ENCODE data around the gene AQP2.

Gene AQP2, protein sequence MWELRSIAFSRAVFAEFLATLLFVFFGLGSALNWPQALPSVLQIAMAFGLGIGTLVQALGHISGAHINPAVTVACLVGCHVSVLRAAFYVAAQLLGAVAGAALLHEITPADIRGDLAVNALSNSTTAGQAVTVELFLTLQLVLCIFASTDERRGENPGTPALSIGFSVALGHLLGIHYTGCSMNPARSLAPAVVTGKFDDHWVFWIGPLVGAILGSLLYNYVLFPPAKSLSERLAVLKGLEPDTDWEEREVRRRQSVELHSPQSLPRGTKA

DNA sequence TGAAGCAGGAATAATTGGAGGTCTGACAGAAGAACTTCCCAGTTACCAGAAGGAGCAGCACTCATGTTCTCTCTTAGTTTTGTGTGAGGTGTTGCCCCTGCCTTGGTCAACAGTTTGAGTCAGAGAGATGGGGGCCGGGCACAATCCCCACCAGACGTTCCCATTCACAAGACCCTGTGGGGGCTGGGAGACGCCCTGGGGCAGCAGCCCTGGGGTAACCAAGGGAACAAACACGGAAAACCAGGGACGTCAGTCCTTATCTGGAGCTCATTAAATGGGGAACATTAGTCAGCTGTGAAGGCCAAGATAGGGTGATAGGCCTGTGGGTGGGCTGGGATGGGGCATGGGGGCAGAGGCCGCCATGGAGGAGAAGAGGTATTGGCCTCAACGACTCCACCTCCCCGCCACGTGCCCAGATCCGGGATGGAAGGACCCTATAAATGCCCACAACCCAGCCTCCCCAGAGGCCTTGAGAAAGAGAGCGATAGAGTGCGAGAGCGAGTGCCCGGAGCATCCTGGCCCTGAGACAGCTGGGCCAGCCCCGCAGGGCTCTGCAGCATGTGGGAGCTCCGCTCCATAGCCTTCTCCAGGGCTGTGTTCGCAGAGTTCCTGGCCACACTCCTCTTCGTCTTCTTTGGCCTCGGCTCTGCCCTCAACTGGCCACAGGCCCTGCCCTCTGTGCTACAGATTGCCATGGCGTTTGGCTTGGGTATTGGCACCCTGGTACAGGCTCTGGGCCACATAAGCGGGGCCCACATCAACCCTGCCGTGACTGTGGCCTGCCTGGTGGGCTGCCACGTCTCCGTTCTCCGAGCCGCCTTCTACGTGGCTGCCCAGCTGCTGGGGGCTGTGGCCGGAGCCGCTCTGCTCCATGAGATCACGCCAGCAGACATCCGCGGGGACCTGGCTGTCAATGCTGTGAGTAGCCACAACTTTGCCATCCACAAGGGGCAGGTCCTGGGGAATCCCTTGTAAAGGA lies at the start of gene AQP2:
TSS of gene AQP2 (plus strand) at position 465 of the 979 bp plus-strand sequence. CDS start at position 559, 94 bp downstream.
- no peak for DNase-seq

DNA sequence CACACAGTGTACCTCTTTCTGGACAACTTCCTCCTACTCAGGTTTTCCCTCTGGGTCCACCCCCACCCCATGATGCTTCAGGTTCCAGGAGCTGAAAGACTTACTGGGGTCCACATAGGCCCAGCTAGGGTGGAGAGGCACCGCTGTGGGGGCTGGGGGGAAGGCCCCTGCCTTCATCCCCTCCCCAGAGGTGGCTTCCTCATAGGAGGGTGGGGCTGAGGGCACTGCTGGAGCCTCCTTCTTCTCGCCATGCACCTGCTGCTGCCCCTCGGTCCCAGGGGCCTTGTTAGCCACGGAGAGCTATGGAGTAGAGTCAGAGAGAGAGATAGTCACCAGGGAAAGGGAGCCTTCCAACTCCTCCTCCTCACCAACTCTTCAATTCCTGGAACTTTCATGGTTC lies 49.5 kb upstream of the AQP2 start:
- no peak for DNase-seq

DNA sequence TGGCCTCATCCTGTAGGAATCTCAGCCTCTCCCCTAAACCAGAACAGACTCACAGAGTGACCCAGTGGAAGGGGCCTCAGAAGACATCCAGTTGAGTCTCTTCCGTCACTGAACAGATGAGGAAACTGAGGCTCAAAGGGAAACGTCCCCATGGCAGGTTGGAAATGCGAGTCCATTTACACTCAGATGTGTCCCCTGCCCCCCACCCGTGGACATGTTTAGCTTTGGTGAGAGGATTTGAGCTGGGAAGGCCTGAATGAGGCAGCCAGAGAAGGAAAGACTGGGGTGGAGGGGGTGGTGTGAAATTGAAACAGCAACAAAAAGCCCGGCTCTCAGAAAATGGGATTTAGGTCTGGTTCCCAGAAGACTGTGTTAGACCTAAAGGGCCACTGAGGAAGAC lies 48.6 kb upstream of the AQP2 start:
- no peak for DNase-seq

DNA sequence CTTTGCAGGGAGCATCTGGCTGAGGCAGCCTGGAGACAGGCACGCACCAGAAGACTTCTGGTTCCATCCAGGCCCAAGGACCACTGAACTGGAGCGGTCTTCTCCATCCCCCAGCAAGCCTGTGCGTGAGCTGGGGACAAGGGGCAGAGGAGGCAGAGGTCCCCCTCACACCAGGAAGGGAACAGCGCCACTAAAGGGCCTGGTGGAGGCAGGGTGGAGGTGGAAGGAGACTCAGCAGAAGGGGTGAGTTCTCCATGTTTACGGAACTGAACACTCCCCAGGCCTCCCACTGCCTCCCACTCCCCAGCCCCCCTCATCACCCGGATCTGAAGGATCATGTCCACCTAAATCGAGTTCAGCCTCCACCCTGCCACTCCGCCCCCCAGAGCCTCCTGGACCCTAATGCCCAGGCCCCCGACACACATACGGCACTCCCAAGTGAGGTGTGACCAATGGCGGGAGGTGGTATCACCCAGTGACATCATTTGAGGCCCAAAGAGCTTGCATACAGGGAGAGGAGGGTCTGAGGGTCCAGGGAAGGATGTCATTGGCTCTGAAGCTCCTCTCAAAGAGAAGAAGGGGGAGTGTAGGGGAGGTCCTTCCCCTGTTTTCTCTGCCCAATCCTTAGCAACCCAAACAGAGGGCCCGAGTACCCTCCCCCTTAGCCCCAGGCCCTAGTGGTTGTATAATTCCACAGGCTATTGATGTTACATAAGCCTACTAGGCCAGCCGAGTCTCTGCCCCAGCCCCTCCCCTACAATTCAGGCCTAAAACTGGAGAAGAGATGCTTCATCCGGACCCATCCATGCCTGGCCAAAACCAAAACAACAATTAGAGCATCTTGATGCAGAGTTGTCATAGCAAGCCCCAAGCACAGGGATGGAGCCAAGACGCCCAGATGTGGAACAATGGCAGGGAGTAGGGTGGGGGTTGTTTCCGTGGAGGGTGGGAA lies 47.9 kb upstream of the AQP2 start:
- DNase-seq: no peak

DNA sequence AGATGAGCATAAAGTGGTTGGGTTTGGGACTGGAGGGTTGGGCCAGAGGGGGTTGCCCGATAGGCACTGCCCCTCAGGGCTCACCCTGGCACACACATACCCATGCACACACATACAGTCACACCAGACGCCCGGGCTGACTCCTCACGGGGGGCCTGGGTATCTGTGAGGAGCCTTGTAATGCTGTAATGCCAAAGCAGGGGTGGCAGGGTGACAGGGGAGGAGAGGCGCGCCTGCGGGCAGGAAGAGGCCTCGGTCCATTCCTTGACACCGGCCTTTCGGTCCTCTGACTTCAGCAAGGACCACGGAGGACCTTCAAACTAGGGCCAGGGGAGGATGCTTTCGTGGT lies 47.2 kb upstream of the AQP2 start:
- DNase-seq: no peak

DNA sequence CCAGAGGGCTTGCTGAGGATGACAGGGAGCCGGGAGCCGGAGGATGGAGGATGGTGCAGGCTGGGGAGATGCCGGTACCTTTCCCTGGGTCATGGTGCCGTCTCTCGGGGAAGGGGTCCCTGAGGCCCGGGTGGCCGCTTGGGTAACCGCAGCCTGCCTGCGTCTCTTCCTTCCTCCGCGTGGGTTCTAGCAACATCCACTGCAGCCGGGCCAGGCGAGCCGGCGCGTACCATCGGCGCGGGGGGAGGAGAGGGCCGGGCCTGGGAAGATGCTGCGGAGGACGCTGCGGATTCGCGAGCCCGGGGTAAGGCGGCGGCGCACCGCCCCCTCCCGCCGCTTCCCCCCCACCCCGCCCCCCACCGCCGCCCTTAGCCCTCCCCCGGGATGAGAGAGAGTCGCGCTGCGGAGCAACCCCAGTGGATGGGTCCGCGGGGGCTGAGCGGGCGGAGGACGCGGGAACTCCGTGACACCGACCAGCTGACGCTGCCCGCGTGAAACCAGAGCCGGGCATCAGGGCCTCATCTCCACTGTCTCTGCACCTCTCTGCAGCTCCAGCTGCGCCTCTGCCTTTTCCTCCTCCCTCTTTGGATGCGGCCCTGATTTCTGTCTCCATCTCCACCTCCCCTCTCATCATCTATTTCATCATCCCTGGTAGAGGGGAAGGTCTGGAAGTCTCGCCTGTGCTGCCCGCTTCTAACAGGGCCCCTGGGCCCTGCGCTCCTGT lies 46.7 kb upstream of the AQP2 start, which contains the start of gene FAIM2:
TSS of gene FAIM2 (minus strand) at position 201 of the 724 bp plus-strand sequence. CDS start at position 93, 108 bp downstream.
- DNase-seq: peak; percentile 46

DNA sequence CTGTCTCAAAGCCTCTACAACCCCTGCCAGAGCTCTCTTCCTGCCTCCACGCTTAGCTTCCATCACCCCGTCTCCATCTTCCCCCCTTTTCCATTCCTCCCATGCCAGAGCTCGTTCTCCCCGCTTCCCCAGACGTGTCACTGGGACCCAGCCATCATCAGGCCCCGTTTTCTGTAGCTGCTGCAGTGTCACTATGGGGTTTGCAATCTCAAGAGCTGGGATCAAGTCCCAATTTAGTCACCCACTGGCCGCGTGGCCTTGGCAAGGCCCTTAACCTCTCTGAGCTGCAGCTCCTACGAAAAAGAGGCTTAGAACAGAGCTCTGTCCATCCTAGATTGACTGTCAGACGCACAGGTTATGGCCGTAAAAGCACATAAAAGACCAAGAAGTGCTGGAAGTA lies 45.9 kb upstream of the AQP2 start:
- no peak for DNase-seq

DNA sequence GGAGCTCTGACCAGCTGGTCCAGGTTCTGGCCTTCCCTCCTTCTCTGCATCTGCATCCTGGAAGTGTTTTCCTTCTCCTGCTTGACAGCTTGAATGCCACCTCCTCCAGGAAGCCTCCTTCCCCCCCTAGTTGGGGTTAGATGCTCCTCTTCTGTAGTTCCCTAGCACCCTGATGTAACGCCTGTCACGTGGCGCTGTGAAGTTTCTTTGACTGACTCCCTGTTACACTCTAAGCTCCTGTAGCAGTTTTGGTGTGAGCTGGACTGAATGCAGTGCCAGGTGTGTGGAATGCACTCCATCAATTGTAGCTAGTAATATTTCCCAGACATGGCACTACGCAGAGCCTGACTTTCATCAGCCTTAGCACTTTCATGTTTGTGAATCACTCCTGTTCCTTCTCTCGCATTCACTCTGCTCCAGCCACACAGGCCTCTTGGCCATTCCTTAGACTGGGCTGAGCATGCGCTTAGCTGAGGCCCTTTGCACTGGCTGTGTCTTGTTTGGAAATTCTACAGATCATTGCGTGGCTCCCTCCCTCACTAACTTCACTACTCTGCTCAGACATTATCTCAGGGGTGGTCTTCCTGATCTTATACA lies 44.7 kb upstream of the AQP2 start:
- no peak for DNase-seq

DNA sequence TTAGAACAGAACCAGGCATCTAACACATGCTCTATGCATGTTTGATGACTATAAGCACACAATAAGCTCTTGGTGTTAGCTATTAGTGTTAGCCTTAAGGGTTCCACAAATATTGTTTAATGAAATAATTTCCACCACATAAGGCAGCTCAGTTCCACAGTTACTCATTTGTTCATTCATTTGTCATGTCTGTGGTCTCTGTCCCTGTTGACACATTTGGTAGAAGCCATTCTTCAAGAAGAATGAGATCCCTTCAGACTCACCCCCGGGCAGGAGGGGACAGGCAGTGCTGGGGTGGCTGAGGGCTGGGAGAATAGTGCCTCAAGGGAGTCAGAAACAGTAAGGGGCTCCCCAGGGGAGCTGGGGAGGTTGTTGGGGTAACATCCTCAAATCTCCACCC lies 43.2 kb upstream of the AQP2 start:
- no peak for DNase-seq

DNA sequence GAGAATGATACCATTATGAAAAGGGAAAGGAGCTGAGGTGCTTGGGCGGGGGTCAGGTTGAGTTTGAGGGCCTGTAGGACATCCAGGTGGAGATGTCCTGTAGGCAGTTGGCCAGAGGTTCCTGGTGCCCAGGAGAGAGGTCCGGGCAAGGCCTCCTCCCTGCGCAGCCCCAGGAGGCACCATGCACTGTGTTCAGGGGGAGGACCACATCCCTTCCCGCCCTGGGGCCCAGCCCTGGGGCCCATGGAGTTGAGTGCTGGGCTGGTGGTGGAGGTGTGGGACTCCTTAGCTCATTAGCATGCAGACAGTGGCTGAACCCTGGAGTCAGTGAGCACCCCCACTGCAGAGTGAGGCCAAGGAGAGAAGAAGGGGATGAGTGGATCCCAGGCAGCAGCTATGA lies 41.2 kb upstream of the AQP2 start:
- DNase-seq: no peak

DNA sequence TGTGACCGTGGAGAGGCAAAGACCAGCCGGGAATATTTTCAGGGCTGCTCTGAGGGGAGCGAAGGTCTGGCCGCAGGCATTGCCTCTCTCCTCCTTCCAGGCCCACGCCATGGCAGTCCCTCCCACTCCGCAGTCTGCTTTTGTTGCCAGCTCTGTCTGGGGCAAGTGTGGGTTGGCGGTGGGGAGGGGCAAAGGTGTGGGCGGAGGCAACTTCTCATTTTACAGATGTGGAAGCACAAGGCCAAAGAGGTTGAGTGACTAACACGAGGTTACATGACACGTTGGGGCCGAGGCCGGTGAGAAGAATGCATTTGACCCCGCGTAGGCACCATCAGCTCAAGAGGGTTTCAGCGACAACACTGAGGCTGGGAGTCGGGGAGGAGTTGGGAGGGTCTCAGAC lies 40.7 kb upstream of the AQP2 start:
- no peak for DNase-seq

DNA sequence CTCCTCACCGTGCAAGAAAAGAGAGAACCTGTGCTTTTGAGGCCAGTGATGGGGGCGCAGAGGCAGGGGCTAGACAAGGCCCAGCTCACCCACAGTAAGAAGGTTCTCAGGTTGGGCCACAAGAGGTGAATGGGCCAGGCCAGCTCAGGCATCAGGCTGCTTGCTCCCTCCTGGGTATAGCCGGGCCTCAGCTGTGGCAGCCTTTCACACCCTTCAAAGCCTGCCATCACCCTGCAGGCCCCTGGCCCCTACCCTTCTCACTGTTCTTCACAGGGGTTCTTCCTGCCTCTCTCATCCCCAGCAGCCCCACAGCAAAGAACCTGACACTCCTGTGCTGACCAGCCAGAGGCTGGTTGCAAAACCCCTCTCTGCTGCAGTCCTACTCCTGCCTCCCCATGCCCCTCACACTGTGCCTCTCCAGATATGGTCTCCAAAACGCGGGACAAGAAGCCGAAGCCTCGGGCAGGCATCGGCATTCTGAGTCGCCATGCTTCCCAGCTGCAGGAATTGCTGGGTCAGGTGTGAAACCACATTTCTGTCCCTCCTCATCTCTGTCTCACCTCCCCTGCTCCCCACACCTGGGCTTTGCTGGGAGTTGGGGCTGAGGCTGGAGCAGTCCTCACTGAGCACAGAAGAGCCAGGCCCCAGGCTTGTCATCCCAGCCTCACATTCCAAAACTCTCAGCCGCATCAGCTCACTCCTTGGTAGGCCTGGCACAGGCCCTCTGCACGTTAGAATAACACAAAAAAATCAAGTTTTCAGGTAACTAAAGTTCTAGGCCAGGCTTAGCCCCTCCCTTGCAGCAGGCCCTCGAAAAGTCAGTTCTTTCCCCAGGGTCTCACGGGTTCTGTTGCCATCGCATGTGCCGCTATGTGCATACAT lies 40.0 kb upstream of the AQP2 start:
- DNase-seq: no peak

DNA sequence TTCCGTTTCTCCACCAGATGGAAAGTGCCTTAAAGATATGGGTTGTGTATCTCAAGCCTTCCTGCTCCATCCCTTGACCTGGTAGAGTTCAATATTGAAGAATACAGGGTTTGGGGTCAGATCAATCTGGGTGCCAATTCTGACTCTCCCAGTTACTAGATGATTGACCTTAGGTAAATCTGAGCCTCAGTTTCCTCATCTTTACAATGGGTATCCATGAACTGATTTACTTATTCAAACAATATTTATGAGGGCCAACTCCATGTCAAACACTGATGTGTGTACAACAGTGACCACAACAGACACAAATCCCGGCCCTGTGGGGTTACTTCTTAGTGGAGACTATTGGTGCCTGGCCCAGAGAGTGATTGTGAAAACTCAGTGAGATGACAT lies 39.3 kb upstream of the AQP2 start:
- DNase-seq: no peak

DNA sequence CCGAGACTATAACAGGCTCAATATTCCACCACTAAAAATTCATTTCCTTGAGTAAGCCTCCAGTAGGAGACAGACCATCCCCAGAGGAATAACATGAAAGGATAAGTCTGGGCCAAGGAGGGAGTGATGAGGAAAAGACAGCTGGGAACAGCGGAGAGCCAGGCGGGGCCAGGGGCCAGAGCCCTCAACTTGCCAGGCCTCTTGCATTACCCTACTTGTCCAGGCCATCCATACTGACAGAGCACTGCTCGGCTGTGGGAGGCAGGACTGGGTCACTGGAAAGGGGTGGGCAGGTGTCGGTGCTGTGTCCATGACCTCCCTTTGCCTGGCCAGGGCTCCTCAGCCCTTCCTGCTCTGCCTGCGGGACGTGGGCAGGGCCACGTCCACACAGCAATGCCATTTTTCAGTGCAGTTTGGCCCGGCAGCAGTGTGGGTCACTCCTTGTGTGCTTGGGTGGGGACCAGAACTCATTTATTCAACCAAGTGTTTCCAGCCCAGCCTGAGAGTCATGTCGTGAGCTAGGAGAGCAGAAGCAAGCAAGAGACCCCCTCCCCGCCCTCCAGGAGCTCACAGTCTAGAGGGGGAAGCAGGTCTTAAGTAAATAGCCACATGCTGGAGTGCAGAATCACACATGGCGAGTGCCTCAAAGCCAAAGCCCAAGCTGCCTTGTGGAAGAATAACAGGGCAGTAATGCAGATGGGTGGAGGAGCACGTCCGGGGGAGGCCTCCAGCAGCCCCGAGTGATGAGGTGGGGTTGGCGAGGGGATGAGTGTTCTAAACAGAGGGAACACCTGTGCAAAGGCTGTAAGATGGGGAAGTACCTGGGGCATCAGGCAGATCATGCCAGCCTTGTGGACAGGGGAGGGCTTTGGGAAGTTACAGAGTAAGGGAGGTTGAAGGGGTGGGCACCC lies 37.9 kb upstream of the AQP2 start:
- no peak for DNase-seq

DNA sequence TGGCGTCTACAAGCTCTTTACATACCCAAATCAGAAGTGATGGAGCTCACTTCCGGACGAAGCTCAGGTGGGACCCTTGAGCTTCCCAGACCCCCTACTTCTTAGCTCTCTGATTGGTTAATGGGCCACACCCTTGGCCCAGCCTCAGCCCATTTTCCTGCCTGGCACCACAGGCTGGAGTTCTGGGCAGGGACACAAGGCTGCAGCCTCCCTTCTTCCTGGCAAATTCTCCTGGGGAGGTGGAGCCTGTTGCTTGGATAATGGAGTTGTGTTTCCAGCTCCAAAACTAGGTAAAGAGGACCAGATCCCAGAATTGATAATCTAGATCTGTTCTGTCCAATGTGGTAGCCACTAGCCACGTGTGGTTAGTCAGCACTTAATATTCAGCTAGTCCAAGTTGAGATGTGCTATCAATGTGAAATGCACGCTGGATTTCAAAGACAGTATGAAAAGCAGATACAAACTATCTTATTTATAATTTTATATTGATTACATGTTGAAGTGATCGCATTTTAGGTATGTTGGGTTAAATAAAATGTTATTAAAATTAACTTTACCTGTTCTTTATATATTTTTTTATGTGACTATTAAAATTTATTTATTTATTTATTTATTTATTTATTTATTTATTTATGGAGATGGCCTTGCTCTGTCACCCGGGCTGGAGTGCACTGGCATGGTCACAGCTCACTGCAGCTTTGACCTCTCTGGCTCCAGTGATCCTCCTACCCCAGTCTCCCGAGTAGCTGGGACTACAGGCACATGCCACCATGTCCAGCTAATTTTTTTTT lies 34.2 kb upstream of the AQP2 start:
- no peak for DNase-seq

DNA sequence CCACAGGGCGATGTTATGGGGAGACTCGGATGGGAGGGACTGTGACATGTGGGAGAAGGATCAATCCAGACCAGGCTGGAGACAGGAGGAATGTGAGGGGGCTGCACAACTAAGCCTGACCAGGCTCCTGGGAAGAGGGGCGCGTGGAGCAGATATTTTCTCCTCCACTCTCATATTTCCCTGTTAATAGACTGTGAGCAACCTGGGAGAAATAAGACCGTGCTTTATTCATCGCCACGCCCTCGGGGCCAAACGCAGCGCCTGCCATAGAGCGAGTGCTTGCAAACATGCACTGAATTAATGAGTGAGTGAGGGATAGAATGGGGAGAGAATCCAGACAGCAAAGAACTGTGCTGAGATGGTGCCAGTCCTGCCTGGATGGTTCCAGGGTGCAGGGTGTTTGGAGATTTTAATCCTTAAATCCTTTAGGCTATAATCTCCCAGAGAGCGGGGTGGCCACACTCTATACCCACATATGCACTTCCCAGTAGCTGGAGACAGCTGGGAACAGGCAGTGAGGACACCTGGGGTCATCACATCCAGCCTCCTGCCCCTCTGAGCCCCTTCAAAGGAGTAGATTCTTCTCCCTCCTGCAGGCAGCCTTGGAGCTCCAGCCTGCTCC lies 33.3 kb upstream of the AQP2 start:
- no peak for DNase-seq

DNA sequence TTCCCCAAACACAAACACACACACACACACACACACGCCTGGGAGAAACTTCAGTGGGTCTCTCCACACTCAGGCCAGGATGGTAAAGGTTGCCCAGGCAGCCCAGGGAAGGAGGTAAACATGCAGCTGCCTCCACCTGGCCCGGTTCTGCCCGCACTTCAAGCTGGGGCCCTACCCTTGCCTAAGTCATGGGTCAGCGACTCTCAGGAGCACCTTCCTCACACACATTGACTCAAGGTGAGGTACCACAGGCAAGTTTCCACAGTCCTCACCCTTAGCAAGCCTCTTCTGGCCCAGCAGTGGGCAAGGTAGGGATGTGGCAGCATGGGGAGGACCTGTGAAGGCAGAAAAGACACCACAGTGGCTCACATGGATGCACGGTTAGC lies 32.8 kb upstream of the AQP2 start:
- no peak for DNase-seq

DNA sequence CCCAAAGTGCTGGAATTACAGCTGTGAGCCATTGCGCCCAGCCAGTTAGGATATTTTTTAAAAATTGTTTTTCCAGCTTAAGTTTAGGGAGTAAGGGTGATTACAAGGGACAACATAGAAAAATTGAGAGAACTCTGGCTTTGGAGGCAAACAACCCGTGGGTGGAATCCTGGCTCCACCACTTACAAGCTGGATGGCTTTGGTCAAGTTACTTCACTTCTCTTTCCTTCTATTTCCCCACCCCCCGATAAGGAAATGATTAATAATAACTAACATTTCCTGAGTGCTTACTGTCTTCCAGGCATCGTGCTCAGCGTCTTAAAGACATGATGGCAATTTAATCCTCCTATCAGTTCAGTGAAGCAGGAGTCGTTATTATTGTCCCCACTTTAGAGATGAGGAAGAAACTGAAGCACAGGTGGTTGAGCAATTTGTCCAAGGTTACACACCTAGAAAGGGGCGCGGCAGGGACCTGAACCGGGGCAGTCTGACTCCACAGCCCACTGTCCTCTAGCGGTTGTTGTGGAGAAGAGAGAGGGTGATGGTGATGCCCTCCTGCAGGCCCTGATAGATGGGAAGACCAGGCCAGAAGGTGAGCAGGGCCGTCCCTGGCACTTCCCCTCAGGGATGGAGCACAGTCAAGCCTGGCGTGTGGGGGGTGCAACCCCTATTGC lies 30.2 kb upstream of the AQP2 start:
- no peak for DNase-seq
